Measurements from ENCODE around the gene SEMA3F.

DNA sequence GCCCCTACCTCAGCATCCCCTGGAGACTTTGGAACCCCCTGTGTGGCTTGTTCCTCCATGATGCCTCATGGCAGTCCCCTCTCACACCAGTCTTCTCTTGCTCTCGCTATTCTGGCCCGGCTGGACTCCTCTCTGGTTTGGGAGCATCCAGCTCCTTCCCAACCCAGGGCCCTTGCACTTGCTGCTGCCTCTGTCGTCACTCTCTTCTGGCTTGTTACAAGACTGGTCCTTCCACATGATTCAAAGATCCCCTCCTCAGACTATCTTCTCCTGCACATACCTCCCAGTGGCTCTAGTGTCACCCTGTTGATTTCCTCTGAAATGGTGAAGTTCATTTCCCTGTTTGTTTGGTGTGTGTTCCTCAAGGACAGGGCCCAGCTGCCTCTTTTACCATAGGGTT, 74.4 kb downstream of the SEMA3F start:
- TF ChIP-seq, protein P1, sequence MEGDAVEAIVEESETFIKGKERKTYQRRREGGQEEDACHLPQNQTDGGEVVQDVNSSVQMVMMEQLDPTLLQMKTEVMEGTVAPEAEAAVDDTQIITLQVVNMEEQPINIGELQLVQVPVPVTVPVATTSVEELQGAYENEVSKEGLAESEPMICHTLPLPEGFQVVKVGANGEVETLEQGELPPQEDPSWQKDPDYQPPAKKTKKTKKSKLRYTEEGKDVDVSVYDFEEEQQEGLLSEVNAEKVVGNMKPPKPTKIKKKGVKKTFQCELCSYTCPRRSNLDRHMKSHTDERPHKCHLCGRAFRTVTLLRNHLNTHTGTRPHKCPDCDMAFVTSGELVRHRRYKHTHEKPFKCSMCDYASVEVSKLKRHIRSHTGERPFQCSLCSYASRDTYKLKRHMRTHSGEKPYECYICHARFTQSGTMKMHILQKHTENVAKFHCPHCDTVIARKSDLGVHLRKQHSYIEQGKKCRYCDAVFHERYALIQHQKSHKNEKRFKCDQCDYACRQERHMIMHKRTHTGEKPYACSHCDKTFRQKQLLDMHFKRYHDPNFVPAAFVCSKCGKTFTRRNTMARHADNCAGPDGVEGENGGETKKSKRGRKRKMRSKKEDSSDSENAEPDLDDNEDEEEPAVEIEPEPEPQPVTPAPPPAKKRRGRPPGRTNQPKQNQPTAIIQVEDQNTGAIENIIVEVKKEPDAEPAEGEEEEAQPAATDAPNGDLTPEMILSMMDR (IDR thresholded peaks at IDR 0.05; ENCODE audit: insufficient read depth, low read length, poor library complexity, severe bottlenecking), result no peak
- no peak for TF ChIP-seq EZH2phosphoT487 (conservative IDR thresholded peaks at IDR 0.05; ENCODE audit: low read length)

Data from SU-DHL-6 (cell line).